SKM-1 (cell line): ENCODE results near the gene USP4.
A peak's percentile ranks its signal among the peaks of the same experiment; 100 is the strongest.
"Not testable (repeated sequence)": the region's sequence is repeated elsewhere in the genome, so short reads cannot be mapped to it uniquely, and the experiment has no call there.

Experiments
- DNase-seq: peaks from one replicate; lab custom pipeline; 2025; ENCODE audit not compliant: unreplicated experiment; lab: John Stamatoyannopoulos, UW

Gene USP4

GRCh38 chr3:49339941-49340800 lies at the start of gene USP4:
USP4 (minus strand) TSS chr3:49340053; CDS start chr3:49340024, 29 bp downstream.
- DNase-seq = peak; percentile 88

GRCh38 chr3:49389297-49389696 lies 49.4 kb upstream of the USP4 start:
- no peak for DNase-seq

GRCh38 chr3:49388289-49388820 lies 48.5 kb upstream of the USP4 start:
- DNase-seq = no peak

- no peak for DNase-seq
Observed at GRCh38 chr3:49387721-49388120, 47.9 kb upstream of the USP4 start.

- DNase-seq = peak; percentile 66
Observed at GRCh38 chr3:49386056-49386756, 46.4 kb upstream of the USP4 start.

GRCh38 chr3:49385617-49386016 lies 45.8 kb upstream of the USP4 start:
- DNase-seq = no peak

GRCh38 chr3:49383387-49383786 lies 43.5 kb upstream of the USP4 start:
- no peak for DNase-seq

- no peak for DNase-seq
Observed at GRCh38 chr3:49378249-49378895, 38.5 kb upstream of the USP4 start.

- DNase-seq = no peak
Observed at GRCh38 chr3:49377483-49377882, 37.6 kb upstream of the USP4 start.

GRCh38 chr3:49371946-49372345 lies 32.1 kb upstream of the USP4 start:
- no peak for DNase-seq

GRCh38 chr3:49370585-49371290 lies 30.9 kb upstream of the USP4 start:
- no peak for DNase-seq

GRCh38 chr3:49362561-49362960 lies 22.7 kb upstream of the USP4 start:
- no peak for DNase-seq

GRCh38 chr3:49359623-49360022 lies 19.8 kb upstream of the USP4 start:
- no peak for DNase-seq

GRCh38 chr3:49358884-49359225 lies 19.0 kb upstream of the USP4 start:
- no peak for DNase-seq

- DNase-seq = peak; percentile 77
Observed at GRCh38 chr3:49358217-49358883, 18.5 kb upstream of the USP4 start, which contains the start of gene GPX1. GPX1 (minus strand) TSS chr3:49358353; CDS start chr3:49358278, 75 bp downstream.

GRCh38 chr3:49357443-49358216 lies 17.8 kb upstream of the USP4 start:
- DNase-seq = not testable (repeated sequence)

GRCh38 chr3:49357095-49357442 lies 17.2 kb upstream of the USP4 start:
- not testable (repeated sequence) for DNase-seq

GRCh38 chr3:49352890-49353421 lies 13.1 kb upstream of the USP4 start:
- DNase-seq = no peak

- no peak for DNase-seq
Observed at GRCh38 chr3:49352281-49352680, 12.4 kb upstream of the USP4 start.
